ENCODE measurements around the gene PRKCH.

Gene PRKCH

DNA sequence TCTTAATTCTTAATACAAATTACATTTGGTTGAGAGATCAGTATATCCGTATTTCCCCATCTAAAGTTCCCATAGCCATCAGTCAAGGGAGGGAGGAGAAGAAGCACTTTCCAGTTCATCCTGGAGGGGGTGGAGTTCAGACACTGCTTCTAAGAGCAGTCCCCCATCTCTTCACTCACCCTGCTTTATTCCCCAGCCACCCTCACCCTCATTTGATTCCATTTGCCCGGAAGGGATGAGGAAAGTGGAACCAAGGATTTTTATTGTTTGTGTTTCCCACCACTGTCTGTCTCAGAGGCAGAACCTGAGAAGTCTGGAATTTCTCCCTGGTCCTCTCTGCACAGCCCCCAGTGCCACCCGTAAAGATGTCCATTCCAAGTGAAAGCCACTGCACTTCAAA is 239.7 kb downstream of the PRKCH start:
- no peaks in the 10 kb centered on the region for H3K36me3 ChIP-seq (replicated peaks in 1 of 2; ENCODE audit: control insufficient read depth in 2 of 2, insufficient read depth in 2 of 2, low read length in 2 of 2)
- WGBS, 2 donors (ENCODE audit: extremely low coverage in 2 of 2, insufficient read length in 2 of 2, insufficient replicate concordance in 1 of 2) = no CpG with 5 or more reads among the region's 3 CpGs

GRCh38 chr14:61561657-61562276 is 240.4 kb downstream of the PRKCH start:
- Histone ChIP-seq H3K9me3 (replicated peaks in 1 of 2; ENCODE audit: control insufficient read depth in 2 of 2, insufficient read depth in 1 of 2, low read depth in 1 of 2, low read length in 2 of 2) (no peaks in the 10 kb centered on the region), H2BK15ac (ENCODE audit: low read length) (no peak overlapping the region), H3K4ac (ENCODE audit: low read length) (no peak overlapping the region), H3K27ac (replicated peaks; ENCODE audit: low read length) (no peak overlapping the region), H3K9ac (ENCODE audit: low read depth, low read length, poor library complexity) (no peak overlapping the region), H2BK12ac (ENCODE audit: low read length) (no peak overlapping the region), H3K36me3 (replicated peaks in 1 of 2; ENCODE audit: control insufficient read depth in 2 of 2, insufficient read depth in 2 of 2, low read length in 2 of 2) (no peaks in the 10 kb centered on the region), H3K18ac (ENCODE audit: low read length) (no peak overlapping the region), H2BK5ac (ENCODE audit: low read length) (no peak overlapping the region), H2AK5ac (ENCODE audit: low read depth, low read length) (no peak overlapping the region), H4K91ac (ENCODE audit: low read depth, low read length, poor library complexity) (no peak overlapping the region), H3K27me3 (ENCODE audit: control insufficient read depth in 3 of 3, insufficient read depth in 3 of 3, low read depth in 1 of 3, low read length in 3 of 3) (no peaks in the 10 kb centered on the region), H3K79me1 (ENCODE audit: low read depth, low read length) (no peaks in the 10 kb centered on the region), H2BK120ac (ENCODE audit: low read depth, low read length) (no peak overlapping the region), H3K4me3 (ENCODE audit: low read length in 2 of 2) (no peak overlapping the region), H3K14ac (ENCODE audit: low read length) (no peak overlapping the region), H3K23ac (ENCODE audit: low read depth, low read length, poor library complexity) (no peak overlapping the region), H3K4me1 (ENCODE audit: control insufficient read depth in 2 of 2, insufficient read depth in 1 of 2, low read depth in 1 of 2, low read length in 2 of 2) (peaks cover 8 to 13% of the 10 kb centered on the region in 2 donors), H3K4me2 (ENCODE audit: insufficient read depth, low read length, poor library complexity, severe bottlenecking) (no peak overlapping the region), H4K8ac (ENCODE audit: low read depth, low read length) (no peak overlapping the region), H2AFZ (ENCODE audit: low read length) (peak overlapping the region; percentile 75)
- WGBS, 2 donors (ENCODE audit: extremely low coverage in 2 of 2, insufficient read length in 2 of 2, insufficient replicate concordance in 1 of 2) = no CpG with 5 or more reads among the region's 8 CpGs
- no peak for DNase-seq (ENCODE audit: low spot score)

More for the DNA sequence above, 239.7 kb downstream of the PRKCH start:
- Histone ChIP-seq H2BK15ac (ENCODE audit: low read length) (no peak overlapping the region), H3K4me3 (ENCODE audit: low read length in 2 of 2) (no peak overlapping the region), H3K27ac (replicated peaks; ENCODE audit: low read length) (no peak overlapping the region), H4K91ac (ENCODE audit: low read depth, low read length, poor library complexity) (no peak overlapping the region), H3K18ac (ENCODE audit: low read length) (no peak overlapping the region), H2BK12ac (ENCODE audit: low read length) (no peak overlapping the region), H4K8ac (ENCODE audit: low read depth, low read length) (no peak overlapping the region), H2BK5ac (ENCODE audit: low read length) (no peak overlapping the region), H2AFZ (ENCODE audit: low read length) (peak overlapping the region; percentile 75), H3K23ac (ENCODE audit: low read depth, low read length, poor library complexity) (no peak overlapping the region), H2AK5ac (ENCODE audit: low read depth, low read length) (no peak overlapping the region), H3K27me3 (ENCODE audit: control insufficient read depth in 3 of 3, insufficient read depth in 3 of 3, low read depth in 1 of 3, low read length in 3 of 3) (no peaks in the 10 kb centered on the region), H3K9me3 (replicated peaks in 1 of 2; ENCODE audit: control insufficient read depth in 2 of 2, insufficient read depth in 1 of 2, low read depth in 1 of 2, low read length in 2 of 2) (no peaks in the 10 kb centered on the region), H3K14ac (ENCODE audit: low read length) (no peak overlapping the region), H3K9ac (ENCODE audit: low read depth, low read length, poor library complexity) (no peak overlapping the region), H2BK120ac (ENCODE audit: low read depth, low read length) (no peak overlapping the region), H3K4me1 (ENCODE audit: control insufficient read depth in 2 of 2, insufficient read depth in 1 of 2, low read depth in 1 of 2, low read length in 2 of 2) (peaks cover 8 to 11% of the 10 kb centered on the region in 2 donors), H3K4me2 (ENCODE audit: insufficient read depth, low read length, poor library complexity, severe bottlenecking) (no peak overlapping the region), H3K4ac (ENCODE audit: low read length) (no peak overlapping the region), H3K79me1 (ENCODE audit: low read depth, low read length) (no peaks in the 10 kb centered on the region)
- no peak for DNase-seq (ENCODE audit: low spot score)

DNA sequence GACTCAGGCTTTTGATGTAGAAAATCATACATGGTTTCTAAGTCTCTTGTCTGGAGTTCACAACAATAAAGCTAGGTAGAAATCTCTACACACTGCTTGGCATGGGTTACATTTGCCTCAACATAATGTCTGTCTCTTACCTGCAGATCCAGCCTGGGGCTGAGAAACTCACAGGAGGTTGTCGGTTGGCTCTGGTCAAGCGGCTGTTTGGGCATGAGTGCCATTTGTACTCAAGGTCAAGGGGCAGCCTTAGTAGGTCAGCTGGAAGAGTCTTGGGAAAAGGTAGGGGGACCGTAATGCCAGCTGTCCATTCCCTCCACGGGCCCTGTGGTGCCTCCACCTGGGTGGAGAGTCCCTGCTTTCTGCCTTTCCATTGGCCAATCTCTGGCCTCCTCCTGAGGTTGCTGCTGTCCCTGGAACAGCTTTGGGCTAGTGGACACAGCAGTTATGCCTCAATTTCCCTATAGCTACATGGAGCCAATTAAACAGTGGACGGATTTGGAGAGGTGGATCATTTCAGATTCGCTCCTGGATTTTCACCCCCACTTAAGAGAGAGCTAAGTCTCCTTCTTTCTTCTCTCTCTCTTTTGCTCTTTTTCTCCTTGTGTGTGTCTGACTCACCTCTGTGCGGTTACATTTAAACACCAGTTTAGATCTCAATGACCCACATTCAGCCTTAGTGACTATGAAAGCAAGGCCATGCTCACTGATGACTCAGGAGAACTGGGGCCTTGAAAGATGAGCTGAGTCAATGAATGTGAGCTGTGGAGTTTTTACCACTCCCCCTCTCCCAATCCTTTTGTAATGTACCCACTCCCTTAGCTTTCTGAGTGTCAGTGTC is 241.2 kb downstream of the PRKCH start:
- no peak for DNase-seq (ENCODE audit: low spot score)
- H3K14ac ChIP-seq (ENCODE audit: low read length) = no peak overlapping the region
- H3K9me3 ChIP-seq (replicated peaks in 1 of 2; ENCODE audit: control insufficient read depth in 2 of 2, insufficient read depth in 1 of 2, low read depth in 1 of 2, low read length in 2 of 2) = no peaks in the 10 kb centered on the region
- H3K4me3 ChIP-seq (ENCODE audit: low read length in 2 of 2) = no peak overlapping the region
- no peak overlapping the region for H3K9ac ChIP-seq (ENCODE audit: low read depth, low read length, poor library complexity)
- H2BK120ac ChIP-seq (ENCODE audit: low read depth, low read length) = no peak overlapping the region
- no peak overlapping the region for H4K91ac ChIP-seq (ENCODE audit: low read depth, low read length, poor library complexity)
- H3K4ac ChIP-seq (ENCODE audit: low read length) = no peak overlapping the region
- H3K36me3 ChIP-seq (replicated peaks in 1 of 2; ENCODE audit: control insufficient read depth in 2 of 2, insufficient read depth in 2 of 2, low read length in 2 of 2) = no peaks in the 10 kb centered on the region
- H3K79me1 ChIP-seq (ENCODE audit: low read depth, low read length) = no peaks in the 10 kb centered on the region
- no CpG with 5 or more reads among the region's 7 CpGs for WGBS, 2 donors (ENCODE audit: extremely low coverage in 2 of 2, insufficient read length in 2 of 2, insufficient replicate concordance in 1 of 2)
- H3K27ac ChIP-seq (replicated peaks; ENCODE audit: low read length) = no peak overlapping the region
- H2BK15ac ChIP-seq (ENCODE audit: low read length) = no peak overlapping the region
- H3K4me1 ChIP-seq (ENCODE audit: control insufficient read depth in 2 of 2, insufficient read depth in 1 of 2, low read depth in 1 of 2, low read length in 2 of 2) = peaks cover 8 to 13% of the 10 kb centered on the region in 2 donors
- H2AFZ ChIP-seq (ENCODE audit: low read length) = peak overlapping the region; percentile 75
- no peak overlapping the region for H2BK5ac ChIP-seq (ENCODE audit: low read length)
- no peak overlapping the region for H4K8ac ChIP-seq (ENCODE audit: low read depth, low read length)
- no peak overlapping the region for H2BK12ac ChIP-seq (ENCODE audit: low read length)
- H3K4me2 ChIP-seq (ENCODE audit: insufficient read depth, low read length, poor library complexity, severe bottlenecking) = no peak overlapping the region
- no peak overlapping the region for H3K23ac ChIP-seq (ENCODE audit: low read depth, low read length, poor library complexity)
- H3K27me3 ChIP-seq (ENCODE audit: control insufficient read depth in 3 of 3, insufficient read depth in 3 of 3, low read depth in 1 of 3, low read length in 3 of 3) = no peaks in the 10 kb centered on the region
- H3K18ac ChIP-seq (ENCODE audit: low read length) = peak overlapping the region; percentile 63
- peak overlapping the region; percentile 60 for H2AK5ac ChIP-seq (ENCODE audit: low read depth, low read length)

DNA sequence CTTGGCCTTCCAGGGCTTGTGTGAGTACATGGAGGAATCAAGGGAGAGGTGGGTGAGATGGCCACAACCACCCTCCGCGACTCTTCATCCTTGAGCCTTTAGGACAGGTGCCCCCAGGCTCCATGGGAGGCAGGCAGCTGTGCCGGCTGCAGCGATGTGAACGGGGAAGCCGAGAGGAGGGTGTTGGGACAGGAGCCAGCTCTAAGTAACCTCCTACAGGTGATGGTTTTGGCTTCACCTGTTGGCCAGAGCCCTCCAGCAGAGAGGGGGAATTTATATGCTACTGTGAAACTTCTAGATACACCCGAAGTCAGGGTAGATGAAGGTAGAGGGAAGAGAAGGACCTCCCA is 241.8 kb downstream of the PRKCH start:
- no peak overlapping the region for H4K8ac ChIP-seq (ENCODE audit: low read depth, low read length)
- no peak overlapping the region for H3K14ac ChIP-seq (ENCODE audit: low read length)
- H3K27me3 ChIP-seq (ENCODE audit: control insufficient read depth in 3 of 3, insufficient read depth in 3 of 3, low read depth in 1 of 3, low read length in 3 of 3) = no peaks in the 10 kb centered on the region
- no peaks in the 10 kb centered on the region for H3K79me1 ChIP-seq (ENCODE audit: low read depth, low read length)
- no peaks in the 10 kb centered on the region for H3K9me3 ChIP-seq (replicated peaks in 1 of 2; ENCODE audit: control insufficient read depth in 2 of 2, insufficient read depth in 1 of 2, low read depth in 1 of 2, low read length in 2 of 2)
- no peak overlapping the region for H3K9ac ChIP-seq (ENCODE audit: low read depth, low read length, poor library complexity)
- no CpG with 5 or more reads among the region's 7 CpGs for WGBS, 2 donors (ENCODE audit: extremely low coverage in 2 of 2, insufficient read length in 2 of 2, insufficient replicate concordance in 1 of 2)
- H3K27ac ChIP-seq (replicated peaks; ENCODE audit: low read length) = no peak overlapping the region
- no peak overlapping the region for H2AFZ ChIP-seq (ENCODE audit: low read length)
- H3K18ac ChIP-seq (ENCODE audit: low read length) = peak overlapping the region; percentile 25
- H3K23ac ChIP-seq (ENCODE audit: low read depth, low read length, poor library complexity) = no peak overlapping the region
- no peaks in the 10 kb centered on the region for H3K36me3 ChIP-seq (replicated peaks in 1 of 2; ENCODE audit: control insufficient read depth in 2 of 2, insufficient read depth in 2 of 2, low read length in 2 of 2)
- H2BK5ac ChIP-seq (ENCODE audit: low read length) = no peak overlapping the region
- no peak overlapping the region for H3K4ac ChIP-seq (ENCODE audit: low read length)
- H2BK12ac ChIP-seq (ENCODE audit: low read length) = no peak overlapping the region
- H2AK5ac ChIP-seq (ENCODE audit: low read depth, low read length) = peak overlapping the region; percentile 60
- no peak overlapping the region for H3K4me3 ChIP-seq (ENCODE audit: low read length in 2 of 2)
- no peak overlapping the region for H3K4me2 ChIP-seq (ENCODE audit: insufficient read depth, low read length, poor library complexity, severe bottlenecking)
- no peak overlapping the region for H2BK15ac ChIP-seq (ENCODE audit: low read length)
- H2BK120ac ChIP-seq (ENCODE audit: low read depth, low read length) = no peak overlapping the region
- no peak for DNase-seq (ENCODE audit: low spot score)
- no peak overlapping the region for H4K91ac ChIP-seq (ENCODE audit: low read depth, low read length, poor library complexity)
- H3K4me1 ChIP-seq (ENCODE audit: control insufficient read depth in 2 of 2, insufficient read depth in 1 of 2, low read depth in 1 of 2, low read length in 2 of 2) = peaks cover 8 to 19% of the 10 kb centered on the region in 2 donors

Data from neuronal stem cell (in vitro differentiated cells).